NCI-H748 treated with DMSO at 0.1 percent for 48 hours (cell line): Measurements from ENCODE around the gene TAF3.
"Not testable (repeated sequence)": the region's sequence is repeated elsewhere in the genome, so short reads cannot be mapped to it uniquely, and the experiment has no call there.

ENCODE experiments used
- DNase-seq: peaks from one replicate; lab custom pipeline; 2025; lab: John Stamatoyannopoulos, UW

Gene TAF3

DNA sequence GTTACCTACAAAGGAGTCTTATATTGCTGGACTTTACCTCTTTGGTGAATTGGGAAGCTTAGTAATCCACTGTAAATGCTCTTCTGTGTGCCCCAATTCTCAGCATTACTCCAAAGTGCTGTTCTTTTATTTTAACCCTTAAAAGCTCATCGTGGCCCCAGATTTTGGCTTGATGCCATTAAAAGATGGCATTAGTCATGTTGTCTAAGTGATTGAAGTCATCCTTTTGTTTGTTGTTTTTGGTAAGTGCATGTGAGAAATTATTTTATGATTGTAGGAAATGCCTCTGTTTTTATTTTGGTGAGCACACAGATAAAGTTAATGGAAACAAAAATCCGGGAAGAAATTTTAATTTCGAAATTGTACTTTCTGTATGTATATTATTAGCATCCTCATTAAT lies 153.6 kb downstream of the TAF3 start:
- DNase-seq = no peak

GRCh38 chr10:7972367-7972766 lies 154.1 kb downstream of the TAF3 start:
- no peak for DNase-seq

DNA sequence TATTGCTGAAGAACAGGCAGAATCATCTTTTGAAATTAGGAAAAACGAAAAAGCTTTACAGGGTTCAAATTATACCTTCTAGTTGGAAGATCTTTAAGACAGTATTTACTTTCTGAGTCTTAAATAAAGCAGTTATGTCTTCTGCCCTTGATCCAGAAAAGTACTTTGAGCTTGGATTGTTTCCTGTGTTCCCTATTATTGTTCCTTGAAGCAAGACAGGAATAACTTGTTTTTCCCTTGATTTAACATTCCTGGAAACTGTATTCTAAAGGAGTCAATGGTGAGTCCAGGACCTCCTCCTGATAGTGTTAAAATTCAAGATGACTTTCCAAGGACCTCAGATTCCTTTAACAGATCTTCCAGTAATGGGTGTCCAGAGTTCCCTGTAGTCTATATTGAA lies 161.9 kb downstream of the TAF3 start:
- DNase-seq = no peak

- no peak for DNase-seq
Measured at GRCh38 chr10:7982727-7983126, 164.4 kb downstream of the TAF3 start.

DNA sequence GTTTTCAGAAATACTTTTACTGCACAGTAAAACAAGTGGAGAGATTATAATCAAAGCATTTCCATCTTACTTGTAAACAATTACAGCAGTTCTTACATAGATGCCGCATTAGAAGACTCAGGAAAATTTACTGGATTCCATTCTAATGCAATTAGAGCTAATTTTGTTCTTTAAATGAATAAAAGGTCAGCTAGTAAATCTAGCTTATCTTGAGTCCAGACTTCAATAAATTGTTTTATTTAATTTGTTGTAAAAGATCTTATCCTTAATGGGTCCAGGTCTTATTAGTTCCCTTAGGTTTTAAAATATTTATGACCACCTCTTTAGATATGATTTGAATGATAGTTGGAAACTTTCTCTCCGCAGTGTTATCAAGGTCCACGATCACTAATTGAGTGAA lies 166.0 kb downstream of the TAF3 start:
- DNase-seq = no peak

DNA sequence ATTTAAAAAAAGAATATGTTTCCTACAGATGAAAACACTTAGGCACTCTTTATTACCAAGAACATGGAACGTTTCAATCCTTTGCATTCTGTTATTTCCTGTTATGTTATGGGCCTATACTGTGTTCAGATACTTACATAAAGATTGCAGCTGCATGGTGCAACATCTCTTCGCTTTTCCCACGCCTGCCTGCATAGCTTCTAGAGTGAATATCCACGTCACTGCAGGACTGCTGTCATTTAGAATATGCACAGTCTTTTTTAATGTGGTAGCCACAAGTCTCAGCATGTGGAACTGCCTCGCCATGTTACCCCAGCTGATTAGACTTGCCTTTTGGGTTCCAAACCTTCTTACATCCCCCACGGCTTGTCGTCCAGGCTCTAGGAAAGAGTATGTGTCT lies 166.6 kb downstream of the TAF3 start:
- no peak for DNase-seq

DNA sequence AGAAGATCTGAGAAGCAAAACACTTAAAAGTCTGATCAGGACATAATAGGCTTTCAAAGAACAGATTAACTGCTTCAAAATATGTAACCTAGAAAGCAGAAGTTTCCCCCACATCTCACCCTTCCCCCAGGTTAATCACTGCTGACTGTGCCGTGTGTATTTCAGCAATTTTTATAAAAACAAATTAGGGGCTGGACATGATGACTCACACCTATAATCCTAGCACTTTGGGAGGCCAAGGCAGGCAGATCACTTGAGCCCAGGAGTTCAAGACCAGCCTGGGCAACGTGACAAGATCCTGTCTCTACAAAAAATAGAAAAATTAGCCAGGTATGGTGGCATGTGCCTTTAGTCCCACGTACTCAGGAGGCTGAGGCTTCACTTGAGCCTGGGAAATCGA lies 168.5 kb downstream of the TAF3 start:
- DNase-seq = no peak

GRCh38 chr10:7988989-7989388 lies 170.7 kb downstream of the TAF3 start:
- DNase-seq = no peak

DNA sequence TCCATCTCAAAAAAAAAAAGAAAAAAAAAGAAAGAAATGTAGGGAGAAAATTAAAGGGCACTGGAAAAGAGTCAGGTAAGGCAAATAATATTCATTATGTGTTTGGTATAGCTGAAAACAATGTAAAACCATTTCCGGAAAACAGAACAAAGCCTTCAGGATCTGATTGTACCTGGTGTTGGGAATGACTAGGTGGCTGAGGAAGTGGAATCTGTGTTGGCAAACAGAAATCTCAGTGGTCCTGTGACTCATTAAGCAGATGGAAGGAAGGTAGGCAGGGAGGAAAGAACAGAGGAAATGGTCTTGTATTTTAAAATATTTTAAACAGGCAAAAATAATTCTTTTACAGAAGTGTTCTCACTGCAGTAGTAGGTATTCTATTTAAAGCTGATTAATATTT lies 180.5 kb downstream of the TAF3 start:
- DNase-seq = no peak

DNA sequence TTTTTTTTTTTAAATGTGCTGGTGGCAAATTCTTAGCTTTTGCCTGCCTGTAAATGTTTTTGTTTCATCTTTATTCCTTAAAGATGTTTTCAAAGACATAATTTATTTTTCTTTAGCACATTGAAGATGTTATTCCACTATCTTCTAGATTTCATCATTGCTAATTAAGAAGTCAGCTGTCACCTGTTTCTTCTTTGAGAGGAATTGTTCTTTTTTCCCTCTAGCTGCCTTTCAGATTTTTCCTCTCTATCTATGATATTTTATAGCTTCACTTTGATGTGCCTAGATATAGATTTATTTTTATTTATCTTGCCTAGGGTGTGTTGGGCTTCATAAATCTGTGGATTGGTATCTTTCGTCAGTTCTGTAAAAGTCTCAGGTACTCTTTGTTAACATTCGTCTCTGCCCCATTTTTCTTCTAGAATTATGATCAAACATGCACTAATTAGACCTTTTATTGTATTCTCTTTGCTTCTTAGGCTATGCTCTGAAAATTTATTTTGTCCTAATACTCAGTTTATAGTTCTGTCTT lies 186.2 kb downstream of the TAF3 start:
- no peak for DNase-seq

DNA sequence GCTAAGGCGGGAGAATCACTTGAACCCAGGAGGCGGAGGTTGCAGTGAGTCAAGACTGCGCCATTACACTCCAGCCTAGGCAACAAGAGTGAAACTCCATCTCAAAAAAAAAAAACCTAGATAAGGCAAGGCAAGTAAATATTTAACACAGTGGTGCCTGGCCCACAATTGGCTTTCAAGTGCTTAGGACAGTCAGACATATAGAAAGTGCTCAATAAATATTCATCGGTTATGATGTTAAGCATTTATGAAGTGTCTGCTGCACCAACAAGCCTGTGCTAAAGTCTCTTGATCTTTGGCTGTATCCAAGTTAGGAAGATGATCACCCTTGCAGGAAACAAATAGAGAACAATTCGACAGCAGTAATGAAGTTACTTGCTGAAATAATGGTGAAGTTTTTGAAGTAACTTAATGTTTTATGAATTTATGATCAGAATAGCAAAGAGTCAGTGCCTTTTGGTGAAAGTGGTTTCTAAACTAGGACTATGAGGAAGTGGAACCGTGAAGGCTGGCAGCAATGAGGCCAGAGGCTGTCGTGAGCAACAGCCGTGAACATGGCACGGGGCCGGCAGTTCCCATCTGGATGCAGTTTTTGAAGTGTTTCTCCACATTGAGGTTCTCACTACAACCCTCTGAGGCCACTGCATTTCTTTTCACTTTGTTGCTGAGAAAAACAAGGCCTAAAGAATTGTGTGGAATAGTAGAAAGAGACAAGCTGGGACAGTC lies 188.1 kb downstream of the TAF3 start:
- no peak for DNase-seq

DNA sequence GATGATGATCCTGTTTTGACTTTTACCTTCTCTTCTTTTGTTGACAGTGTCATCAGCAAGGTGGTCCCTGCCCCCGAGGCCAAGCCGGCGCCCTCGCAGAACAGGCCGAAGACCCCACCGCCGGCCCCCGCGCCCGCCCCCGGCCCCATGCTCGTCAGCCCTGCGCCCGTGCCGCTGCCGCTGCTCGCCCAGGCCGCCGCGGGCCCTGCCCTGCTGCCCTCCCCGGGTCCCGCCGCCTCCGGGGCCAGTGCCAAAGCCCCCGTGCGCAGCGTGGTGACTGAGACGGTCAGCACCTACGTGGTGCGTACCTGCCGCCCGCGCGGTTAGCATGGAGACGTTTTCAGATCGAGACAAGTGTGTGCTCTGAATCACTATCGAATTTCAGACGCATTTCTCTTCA lies 190.7 kb downstream of the TAF3 start:
- DNase-seq = no peak

DNA sequence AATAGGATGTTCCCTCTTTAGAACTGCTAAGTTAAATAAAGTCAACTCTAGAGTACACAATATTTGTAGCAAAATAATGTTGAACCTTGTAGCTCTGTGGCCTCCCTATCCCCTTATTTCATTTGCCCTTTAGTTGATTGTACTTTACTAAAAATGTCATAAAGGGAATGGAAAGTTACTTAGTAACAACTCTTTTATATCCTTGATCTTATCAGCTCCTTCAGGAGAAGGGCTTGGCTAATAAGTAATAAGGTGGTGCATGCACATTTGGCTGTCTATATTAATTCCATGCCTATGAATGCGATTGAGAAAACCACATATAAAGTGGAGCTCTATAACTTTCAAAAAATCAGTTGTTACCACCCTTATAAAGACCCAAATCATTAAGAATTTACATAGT lies 194.7 kb downstream of the TAF3 start:
- DNase-seq = no peak

- no peak for DNase-seq
Measured at GRCh38 chr10:8013619-8014018, 195.3 kb downstream of the TAF3 start.

- DNase-seq = no peak
Measured at GRCh38 chr10:8014649-8015048, 196.3 kb downstream of the TAF3 start.

DNA sequence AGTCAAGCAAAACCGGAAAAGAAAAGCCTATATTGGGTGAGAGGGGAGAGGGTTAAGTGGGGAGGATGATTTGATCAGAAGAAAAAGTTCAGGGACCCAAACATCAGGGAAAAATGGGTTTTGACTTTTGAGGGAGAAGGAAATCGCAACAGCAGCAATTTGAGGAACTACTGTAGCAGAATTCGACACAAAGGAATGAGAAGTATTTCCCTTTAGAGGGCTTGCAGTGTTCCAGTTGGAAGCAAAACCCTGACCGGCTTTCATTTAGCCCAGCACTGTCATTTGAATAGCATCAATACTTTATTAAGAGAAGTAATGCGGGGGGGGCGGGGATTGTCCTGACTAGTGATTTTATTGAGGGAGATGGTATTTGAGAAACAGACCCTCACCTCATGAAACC lies 199.0 kb downstream of the TAF3 start:
- DNase-seq = no peak

- no peak for DNase-seq
Measured at GRCh38 chr10:8023321-8023720, 205.0 kb downstream of the TAF3 start.

GRCh38 chr10:8023851-8024250 lies 205.5 kb downstream of the TAF3 start:
- no peak for DNase-seq

DNA sequence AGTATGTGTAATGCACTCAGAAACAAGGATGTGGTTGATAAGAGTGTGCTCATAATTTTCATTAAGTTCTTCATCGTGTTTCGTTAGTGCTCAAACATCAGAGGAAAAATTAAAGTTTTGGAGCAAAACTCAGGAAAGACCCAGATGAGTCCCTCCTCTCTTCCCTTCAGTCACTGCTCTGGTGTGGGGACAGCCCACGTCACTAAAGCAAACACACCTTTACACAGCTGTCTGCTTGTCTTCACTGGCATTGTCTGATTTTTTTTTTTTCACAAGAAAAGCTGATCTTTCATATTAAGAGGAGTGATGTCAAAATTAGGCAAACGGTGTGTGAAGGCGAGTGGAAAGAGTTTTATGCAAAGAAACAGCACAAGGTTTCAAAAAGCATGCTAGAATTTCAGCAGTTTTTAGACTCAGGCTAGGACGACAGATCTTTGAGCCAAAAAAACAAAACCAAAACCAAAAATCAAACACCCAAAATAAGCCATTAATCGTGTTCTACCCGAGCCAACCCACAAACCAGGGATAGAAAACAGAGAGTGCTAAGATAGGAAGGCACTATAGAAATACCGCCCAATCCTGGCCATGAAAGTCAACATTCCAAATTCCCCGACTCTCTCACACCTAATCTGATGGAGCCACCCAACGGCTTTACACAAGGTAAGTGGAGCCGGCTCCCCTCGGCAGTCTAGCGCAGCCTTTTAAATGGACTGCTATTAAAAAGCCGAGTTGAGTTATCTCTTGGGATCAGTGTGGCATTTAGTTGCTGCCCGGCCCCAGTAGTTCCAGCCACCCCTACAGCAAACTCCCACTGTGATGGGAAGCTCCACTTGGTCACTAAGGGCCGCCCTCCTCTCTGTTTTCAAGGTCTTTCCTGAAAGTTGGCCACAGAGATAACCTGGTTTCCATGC lies 208.3 kb downstream of the TAF3 start:
- DNase-seq = no peak

DNA sequence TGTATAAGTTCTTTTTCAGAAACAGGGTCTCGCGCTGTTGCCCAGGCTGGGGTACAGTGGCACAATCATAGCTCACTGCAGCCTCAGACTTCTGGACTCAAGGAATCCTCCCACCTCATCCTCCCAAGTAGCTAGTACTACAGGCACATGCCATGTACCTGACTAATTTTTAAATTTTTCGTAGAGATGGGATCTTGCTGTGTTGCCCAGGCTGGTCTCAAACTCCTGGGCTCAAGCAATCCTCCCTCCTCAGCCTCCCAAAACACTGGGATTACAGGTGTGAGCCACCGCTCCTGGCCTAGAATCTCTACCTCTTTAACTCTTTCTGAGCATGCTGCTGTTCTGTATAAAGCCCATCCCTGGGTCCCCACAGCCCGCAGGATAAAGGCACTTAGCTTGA lies 212.9 kb downstream of the TAF3 start:
- not testable (repeated sequence) for DNase-seq

DNA sequence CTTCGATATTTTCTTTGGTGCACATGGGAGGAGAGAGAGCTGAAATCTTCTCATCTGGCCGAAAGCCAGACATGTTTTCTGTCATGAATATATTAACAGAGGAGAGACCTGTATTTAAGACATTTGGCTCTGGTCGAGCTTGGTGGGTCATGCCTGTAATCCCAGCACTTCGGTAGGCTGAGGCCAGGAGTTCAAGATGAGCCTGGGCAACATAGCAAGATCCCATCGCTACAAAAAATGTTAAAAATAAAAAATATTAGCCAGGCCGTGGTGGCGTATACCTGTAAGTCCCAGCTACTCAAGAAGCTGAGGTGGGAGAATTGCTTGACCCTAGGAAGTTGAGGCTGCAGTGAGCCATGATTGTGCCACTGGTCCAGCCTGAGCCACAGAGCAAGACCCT lies 214.3 kb downstream of the TAF3 start:
- no peak for DNase-seq

DNA sequence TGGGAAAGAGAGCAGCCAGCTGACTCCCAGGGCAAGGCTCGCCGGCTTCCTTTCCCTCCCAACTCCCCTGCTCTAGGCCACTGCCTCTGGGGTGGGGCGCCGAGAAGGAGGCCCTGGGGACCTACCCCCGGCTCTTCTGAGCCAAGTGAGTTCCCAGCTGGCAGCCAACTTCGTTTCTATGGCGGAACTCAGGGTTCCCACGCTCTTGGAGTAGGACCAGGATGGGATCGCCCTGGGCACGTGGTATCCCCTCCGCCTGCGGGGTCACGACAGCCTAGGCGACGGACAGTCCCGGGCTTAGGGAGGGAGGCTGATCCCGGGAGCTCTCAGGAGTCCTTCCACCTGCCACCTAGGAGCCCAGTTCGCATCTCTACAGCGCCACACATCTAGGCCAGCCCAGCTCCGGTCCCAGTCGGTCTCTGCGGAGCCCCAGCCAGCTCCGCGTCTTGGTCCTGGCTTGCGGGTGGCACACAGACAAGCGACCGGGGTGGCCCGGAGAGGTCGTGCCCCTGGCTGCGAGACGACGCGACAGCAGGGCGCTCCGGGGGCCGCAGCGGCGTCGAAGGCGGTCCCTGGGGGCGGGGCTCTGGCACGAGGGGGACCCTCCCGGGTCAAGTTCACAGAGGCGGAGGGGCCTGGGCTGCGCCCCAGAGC lies 215.6 kb downstream of the TAF3 start:
- DNase-seq = no peak
